Nephron (organoid): ENCODE measurements around the gene TMSB4X.

Source experiments
- H3K27ac Mint-ChIP-seq, 3 experiments: 2 replicates each; pipeline ENCODE4 v1.8.0; 2020; ENCODE audit warnings: mixed read lengths in 3 of 3, mild to moderate bottlenecking in 2 of 3, moderate library complexity in 1 of 3
- H3K27me3 Mint-ChIP-seq: 2 replicates; pipeline ENCODE4 v1.8.0; 2021; ENCODE audit warnings: low read depth, mild to moderate bottlenecking, moderate library complexity, mixed read lengths
- H3K36me3 Mint-ChIP-seq: 2 replicates; pipeline ENCODE4 v1.8.0; 2020; ENCODE audit warnings: low read depth, mixed read lengths
- H3K4me1 Mint-ChIP-seq: 2 replicates; pipeline ENCODE4 v1.8.0; 2020; ENCODE audit warnings: mixed read lengths
- H3K4me3 Mint-ChIP-seq, 3 experiments: 2 replicates each; pipeline ENCODE4 v1.8.0; 2020; ENCODE audit warnings: mild to moderate bottlenecking in 3 of 3, mixed read lengths in 3 of 3, moderate library complexity in 2 of 3
- H3K9me3 Mint-ChIP-seq: 2 replicates; pipeline ENCODE4 v1.8.0; 2020; ENCODE audit warnings: mixed read lengths
- CTCF ChIP-seq, 3 experiments: fragments of 200-600 bp; sonication (generic); IDR thresholded peaks; one replicate each; pipeline ENCODE4 v1.5.0; 2021; ENCODE audit warnings: antibody characterized with exemption in 3 of 3; ENCODE audit not compliant: unreplicated experiment in 3 of 3

The TMSB4X gene

GRCh38 chrX:12947545-12948235, 27.2 kb upstream of the TMSB4X start:
- Mint-ChIP-seq H3K27ac (peak overlapping the region in 2 of 3 experiments; percentile 92 to 93), H3K36me3 (no peaks in the 10 kb centered on the region), H3K4me3 (no peak overlapping the region), H3K4me1 (peaks cover 42% of the 10 kb centered on the region), H3K27me3 (no peaks in the 10 kb centered on the region), H3K9me3 (peaks cover 6% of the 10 kb centered on the region)
- TF ChIP-seq CTCF (IDR thresholded peaks at IDR 0.05; ENCODE audit: unreplicated experiment in 3 of 3), result no peak

GRCh38 chrX:12948495-12948894, 26.4 kb upstream of the TMSB4X start:
- no peaks in the 10 kb centered on the region for H3K36me3 Mint-ChIP-seq
- H3K4me3 Mint-ChIP-seq, result no peak overlapping the region
- H3K27me3 Mint-ChIP-seq, result no peaks in the 10 kb centered on the region
- peaks cover 6% of the 10 kb centered on the region for H3K9me3 Mint-ChIP-seq
- H3K4me1 Mint-ChIP-seq, result peaks cover 42% of the 10 kb centered on the region
- H3K27ac Mint-ChIP-seq, result peak overlapping the region in 2 of 3 experiments; percentile 76 to 93
- TF ChIP-seq CTCF (IDR thresholded peaks at IDR 0.05; ENCODE audit: unreplicated experiment in 3 of 3), result no peak

- Mint-ChIP-seq H3K4me1 (peaks cover 42% of the 10 kb centered on the region), H3K9me3 (peaks cover 3% of the 10 kb centered on the region), H3K4me3 (no peak overlapping the region), H3K27me3 (no peaks in the 10 kb centered on the region), H3K36me3 (no peaks in the 10 kb centered on the region), H3K27ac (peak overlapping the region; percentile 76 to 93 (median 80))
- no peak for TF ChIP-seq CTCF (IDR thresholded peaks at IDR 0.05; ENCODE audit: unreplicated experiment in 3 of 3)
Observed at GRCh38 chrX:12949205-12949926, 25.5 kb upstream of the TMSB4X start.

GRCh38 chrX:12949927-12950656, 24.8 kb upstream of the TMSB4X start:
- H3K4me3 Mint-ChIP-seq, result no peak overlapping the region

More at GRCh38 chrX:12949927-12950656, 24.8 kb upstream of the TMSB4X start:
- H3K27ac Mint-ChIP-seq, result peak overlapping the region; percentile 76 to 93 (median 80)
- no peak for TF ChIP-seq CTCF (IDR thresholded peaks at IDR 0.05; ENCODE audit: unreplicated experiment in 3 of 3)
- H3K9me3 Mint-ChIP-seq, result peaks cover 3% of the 10 kb centered on the region
- H3K36me3 Mint-ChIP-seq, result no peaks in the 10 kb centered on the region
- no peaks in the 10 kb centered on the region for H3K27me3 Mint-ChIP-seq
- H3K4me1 Mint-ChIP-seq, result peaks cover 42% of the 10 kb centered on the region
